Measurements from ENCODE around the gene SLC22A17.

Gene SLC22A17

DNA sequence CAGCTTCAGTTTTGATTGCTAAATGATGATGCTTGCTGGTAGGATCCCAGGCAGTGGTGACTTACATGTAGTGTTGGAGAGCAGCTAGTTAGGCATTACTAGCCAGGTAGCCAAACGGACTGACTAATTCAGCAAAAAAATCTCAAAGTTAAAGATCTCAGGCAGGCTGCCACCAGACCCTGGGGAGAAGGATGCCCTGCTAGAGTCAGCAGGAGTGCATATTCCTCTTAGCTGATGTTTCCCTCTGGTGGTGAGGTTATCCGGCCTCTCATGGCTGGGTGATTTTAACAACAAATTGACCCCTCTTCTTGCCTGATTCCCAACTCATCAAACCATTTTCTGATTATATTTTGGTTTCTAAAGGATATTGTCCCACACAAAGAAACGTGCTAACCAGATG lies 9.5 kb upstream of the SLC22A17 start:
- DNase-seq (ENCODE audit: low read depth, low spot score): no peak

DNA sequence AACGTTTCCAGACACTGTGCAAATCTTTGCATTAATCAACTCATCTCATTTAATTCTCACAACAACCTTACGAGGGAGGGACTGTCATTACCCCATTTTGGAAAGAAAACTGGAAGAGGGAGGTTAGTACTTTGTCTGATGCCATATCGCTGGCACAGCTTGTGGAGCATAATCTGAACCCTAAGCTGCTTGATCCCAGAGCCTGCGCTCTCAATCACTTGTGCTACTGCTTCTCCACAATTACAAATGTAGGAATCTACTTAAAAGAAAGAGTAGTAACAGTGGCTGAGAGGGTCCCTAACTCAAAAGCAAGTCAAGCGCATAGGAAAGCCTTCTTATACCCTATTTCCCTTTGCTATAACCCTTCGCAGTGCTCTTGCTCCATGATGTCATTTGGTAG lies 9.1 kb upstream of the SLC22A17 start:
- no peak for DNase-seq (ENCODE audit: low read depth, low spot score)

DNA sequence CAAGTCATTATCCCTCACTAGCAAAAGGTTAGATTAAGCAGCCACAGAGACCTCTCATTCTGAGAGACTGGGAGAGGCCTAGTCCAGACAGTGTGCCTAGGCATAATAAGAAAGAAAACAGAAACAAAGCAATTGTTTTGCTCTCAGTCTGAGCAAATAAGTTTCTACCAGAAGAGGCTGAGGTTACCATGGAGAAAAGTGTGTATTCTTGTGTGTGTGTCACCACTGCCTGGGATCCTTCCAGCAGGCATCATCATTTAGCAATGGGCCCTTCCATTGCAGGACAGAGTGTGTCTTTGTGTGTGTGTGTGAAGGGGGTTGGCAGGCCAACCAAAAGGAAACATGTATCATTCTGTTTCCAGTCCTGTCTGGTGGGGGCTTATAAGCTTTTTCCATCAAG lies 8.6 kb upstream of the SLC22A17 start:
- no peak for DNase-seq (ENCODE audit: low read depth, low spot score)

DNA sequence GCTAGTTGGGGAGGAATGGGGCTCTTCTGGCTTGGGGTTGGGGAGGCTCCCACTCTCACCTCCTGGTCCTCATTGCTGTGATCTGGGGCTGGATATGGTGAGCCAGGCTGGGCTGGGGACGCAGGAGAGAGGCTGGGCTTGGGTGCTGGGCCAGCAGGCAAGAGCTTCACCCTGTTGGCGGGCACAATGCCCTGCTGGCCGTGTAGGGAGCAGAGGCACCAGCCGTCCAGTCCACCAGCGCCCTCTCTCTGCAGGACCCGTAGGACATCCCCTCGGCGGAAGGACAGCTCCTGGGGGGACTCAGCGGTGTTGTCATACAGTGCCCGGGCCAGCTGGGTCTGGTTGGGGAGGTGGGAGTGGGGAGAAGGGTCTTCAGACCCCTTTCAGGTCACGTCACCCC lies 7.8 kb upstream of the SLC22A17 start:
- no peak for DNase-seq (ENCODE audit: low read depth, low spot score)

DNA sequence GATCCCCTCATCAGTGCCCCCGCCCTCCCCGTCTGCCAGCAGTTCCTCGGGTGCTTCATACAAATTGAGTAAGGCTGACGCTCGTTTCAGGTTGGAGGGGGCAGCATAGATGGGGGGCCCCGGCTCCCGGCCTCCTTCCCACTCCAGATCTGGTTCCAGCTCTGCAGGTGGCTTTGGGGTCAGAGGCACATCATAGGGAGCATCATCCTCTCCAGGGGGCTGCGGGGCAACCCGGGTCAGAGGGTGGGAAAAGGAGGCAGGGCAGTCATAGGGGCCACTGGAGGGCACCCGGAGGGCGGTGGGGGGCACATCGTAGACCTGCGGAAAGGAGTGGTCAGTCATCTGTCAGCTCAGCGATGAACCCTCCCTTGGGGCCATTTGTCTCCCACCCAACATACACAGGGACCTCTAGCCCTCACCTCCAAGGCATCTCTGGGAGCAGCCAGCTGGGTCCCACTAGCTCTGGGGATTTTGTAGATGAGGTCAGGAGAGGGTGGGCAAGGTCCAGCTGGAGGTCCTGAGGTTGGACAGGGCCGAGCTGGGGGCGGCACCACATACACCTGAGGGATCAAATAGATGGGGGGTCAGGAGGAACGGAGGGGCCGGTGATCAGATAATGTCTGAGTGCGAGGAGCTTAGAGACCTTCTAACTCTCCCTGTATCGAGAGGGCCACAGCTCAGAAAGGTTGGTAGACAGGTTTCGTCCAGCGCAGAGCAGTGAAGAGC lies 7.2 kb upstream of the SLC22A17 start:
- DNase-seq (ENCODE audit: low read depth, low spot score): no peak

DNA sequence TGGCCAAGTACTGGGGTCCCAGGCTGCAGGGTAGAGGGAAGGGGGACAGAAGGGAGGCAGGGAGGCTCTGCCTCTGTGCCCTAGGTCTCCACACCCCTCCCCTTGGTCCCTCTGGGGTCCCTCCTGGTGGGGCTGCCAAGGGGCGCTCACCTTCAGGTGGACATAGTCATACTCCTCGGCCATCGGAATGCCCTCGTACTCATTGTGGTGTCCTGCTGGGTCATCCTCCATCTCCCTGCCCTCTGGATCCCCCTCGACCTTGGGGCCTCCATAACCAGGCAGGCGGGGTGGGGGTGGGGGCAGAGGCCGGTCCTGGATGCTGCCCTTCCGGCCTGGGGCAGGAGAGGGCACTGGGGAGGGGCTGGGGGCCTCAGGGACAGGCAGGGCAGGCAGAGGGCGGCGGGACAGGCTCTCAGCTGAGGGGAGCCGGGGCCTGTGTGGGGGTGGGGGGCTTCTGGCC lies 6.5 kb upstream of the SLC22A17 start:
- DNase-seq (ENCODE audit: low read depth, low spot score): no peak

DNA sequence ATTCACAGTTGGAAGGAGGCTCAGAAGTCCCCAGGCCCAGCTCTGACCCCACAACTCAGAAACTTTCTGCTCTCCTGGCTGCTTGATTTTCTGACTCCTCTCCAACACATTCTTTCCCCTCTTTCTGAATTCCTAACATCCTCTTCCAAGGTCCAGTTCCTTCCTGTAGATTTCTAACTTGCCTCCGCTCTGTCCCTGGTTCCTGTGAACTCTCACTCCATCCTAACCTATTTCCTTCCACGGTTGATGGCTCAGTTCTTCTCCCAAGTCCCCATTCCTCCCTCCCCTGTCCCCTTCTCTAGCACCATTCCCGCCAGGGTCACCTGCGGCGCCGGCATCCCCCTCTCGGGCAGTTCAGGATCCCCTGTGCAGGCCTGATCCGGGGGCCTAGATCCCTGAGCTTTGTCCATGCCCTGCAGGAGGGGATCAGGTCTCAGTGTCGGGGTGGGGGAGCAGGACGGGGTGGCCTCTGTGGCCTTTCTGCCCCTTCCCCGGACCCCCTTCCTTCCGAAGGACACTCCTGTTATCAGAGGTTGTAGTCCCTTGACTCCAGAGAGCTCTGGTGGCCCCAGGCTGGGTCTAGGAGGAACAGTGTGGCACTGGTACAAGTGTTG lies 6.0 kb upstream of the SLC22A17 start:
- DNase-seq (ENCODE audit: low read depth, low spot score): no peak

DNA sequence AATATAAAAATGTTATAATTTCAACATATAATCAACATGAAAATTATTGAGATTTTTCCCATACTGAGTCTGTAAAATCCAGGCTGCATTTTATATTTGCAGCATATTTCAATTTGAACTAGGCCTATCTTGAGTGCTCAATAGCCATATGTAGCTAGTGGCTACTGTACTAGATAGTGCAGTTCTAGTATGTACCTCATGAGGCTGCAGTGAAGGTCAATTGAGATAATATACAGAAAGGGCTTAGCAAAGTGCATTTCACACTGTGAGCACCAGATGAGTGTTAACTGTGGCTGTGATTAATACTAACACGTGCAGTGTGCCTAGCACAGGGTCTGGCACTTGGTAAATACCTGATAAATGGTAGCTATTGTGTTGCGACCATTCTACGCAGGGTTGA lies 5.4 kb upstream of the SLC22A17 start:
- DNase-seq (ENCODE audit: low read depth, low spot score): no peak

DNA sequence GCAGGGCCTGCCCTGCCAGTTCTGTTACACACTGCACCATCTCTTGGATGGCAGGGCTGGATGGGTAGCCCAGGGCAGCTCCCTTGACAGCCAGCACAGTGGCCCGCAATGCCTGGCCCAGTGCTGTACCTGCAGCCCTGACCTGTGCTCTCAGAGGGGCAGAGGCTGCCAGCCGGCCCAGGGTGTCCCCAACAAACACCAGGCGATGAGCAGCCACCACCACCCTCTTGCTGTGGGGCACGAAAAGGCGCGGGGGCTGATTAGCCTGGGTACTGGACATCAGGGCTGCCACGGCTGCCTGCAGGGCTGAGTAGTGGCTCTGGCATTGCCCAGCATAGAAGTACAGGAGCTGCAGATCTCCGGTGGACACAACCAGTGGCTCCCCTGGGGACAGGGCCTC lies 4.6 kb upstream of the SLC22A17 start:
- no peak for DNase-seq (ENCODE audit: low read depth, low spot score)

DNA sequence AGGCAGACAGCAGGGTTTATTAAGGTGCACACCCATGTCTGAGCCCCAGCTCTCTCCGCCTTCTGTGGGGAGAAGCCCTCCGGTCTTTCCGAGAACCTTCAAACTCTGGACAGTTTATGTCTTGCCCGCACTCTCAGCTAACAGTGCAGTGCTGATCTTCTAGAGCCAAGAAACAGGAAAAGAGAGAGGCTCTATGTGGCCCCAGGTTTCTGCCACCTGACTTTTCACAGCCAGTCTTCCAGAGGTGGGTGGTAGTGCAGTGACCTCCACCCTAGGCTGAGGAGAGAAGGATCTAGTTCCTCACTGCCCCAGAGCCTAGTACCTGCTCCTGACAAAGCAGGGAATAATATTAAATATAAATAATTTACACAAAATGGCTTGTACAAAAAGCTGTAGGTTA lies 4.0 kb upstream of the SLC22A17 start:
- DNase-seq (ENCODE audit: low read depth, low spot score): no peak

DNA sequence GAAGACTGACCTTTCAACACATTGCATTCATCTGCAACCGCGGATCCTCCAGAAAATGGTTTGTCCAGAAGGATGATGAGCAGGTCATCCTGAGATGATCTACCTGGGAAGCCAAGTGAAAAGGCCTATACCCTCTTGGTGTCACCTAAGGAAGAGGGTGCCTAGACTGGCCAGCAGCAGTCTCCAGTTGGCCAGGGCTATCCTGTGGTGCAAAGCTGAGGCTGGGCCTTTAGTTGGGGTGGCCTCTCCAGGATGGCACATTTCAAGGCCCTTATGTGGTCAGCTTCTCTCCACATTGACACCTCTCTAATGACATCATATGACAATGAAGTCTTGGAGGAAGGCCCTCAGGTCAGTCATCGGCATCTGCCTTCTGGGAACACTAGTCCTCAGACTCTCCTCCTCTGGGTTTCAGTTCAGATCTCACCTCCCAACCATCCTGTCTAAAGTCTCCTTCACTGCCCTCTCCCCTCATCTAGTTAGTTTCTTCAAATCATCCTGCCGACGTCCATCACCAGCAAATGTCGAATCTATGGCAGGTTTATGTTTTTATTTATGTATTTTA lies 3.3 kb upstream of the SLC22A17 start:
- no peak for DNase-seq (ENCODE audit: low read depth, low spot score)

DNA sequence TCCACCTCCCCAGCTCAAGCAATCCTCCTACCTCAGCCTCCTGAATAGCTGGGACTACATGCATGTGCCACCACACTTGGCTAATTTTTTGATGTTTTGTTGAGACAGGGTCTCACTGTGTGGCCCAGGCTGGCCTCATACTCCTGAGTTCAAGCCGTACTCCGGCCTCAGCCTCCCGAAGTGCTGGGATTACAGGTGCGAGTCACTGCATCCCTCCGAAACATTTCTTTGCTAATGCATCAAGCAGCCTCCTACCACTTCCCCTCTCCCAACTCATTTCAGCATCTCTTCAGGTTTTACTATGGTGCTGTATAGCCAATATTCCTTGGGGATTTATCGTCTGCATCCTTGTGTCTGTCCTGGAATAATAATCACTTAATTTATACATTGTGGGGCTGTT lies 2.3 kb upstream of the SLC22A17 start:
- no peak for DNase-seq (ENCODE audit: low read depth, low spot score)

DNA sequence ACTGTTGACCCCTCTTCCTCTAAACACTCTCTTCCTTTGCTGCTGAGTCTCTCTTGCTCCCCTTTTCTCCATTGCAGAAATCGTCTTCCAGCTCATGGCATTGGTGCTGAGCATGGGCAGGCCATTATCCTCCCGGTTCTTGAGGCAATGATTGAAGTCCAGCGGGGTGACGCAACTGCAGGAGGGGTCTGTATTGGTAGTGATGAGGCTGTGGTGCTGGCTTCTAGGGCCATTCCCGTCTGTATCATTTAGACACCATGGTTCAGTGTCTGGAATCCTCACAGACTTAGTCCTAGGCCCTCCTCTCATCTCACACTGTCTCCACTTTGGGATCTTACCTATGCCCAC lies 720 bp upstream of the SLC22A17 start:
- no peak for DNase-seq (ENCODE audit: low read depth, low spot score)

DNA sequence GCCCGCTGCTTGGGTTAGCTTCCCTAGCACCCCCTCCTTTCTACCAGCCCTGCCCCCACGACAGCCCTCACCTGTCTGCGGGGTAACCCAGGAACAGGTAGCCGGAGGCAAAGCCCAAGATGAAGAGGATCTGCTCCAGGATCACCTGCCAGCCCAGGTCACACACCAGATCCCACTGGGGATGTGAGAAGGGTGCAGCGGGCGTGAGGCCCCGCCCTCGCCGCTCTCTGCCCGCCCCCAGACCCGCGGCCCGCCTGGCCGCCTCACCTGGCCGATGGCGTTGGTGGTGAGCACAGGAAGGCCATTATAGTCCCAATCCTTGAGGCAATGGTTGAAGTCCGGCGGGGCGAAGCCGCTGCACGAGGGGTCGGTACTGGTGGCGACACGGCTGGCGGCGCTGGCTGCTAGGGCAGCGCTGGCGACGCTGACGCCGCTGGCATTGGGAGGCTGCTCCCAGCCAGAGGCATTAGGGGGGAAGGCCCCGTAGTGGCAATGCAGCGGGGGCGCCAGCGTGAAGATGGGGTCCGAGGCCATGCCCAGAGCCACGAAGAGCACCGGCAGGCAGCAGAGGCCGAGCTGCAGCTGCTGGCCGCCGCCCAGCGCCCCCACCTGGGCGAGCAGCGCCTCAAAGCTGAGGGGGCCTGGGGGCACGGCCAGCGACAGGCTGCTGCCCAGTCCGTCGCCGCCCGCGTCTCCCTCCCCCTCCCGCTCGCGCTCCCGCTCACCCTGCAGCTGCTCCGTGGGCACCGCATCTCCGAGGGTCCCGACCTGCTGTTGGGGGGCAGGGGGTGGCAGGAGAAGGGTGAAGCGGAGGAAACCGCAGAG lies 794 bp downstream of the SLC22A17 start:
- no peak for DNase-seq (ENCODE audit: low read depth, low spot score)

DNA sequence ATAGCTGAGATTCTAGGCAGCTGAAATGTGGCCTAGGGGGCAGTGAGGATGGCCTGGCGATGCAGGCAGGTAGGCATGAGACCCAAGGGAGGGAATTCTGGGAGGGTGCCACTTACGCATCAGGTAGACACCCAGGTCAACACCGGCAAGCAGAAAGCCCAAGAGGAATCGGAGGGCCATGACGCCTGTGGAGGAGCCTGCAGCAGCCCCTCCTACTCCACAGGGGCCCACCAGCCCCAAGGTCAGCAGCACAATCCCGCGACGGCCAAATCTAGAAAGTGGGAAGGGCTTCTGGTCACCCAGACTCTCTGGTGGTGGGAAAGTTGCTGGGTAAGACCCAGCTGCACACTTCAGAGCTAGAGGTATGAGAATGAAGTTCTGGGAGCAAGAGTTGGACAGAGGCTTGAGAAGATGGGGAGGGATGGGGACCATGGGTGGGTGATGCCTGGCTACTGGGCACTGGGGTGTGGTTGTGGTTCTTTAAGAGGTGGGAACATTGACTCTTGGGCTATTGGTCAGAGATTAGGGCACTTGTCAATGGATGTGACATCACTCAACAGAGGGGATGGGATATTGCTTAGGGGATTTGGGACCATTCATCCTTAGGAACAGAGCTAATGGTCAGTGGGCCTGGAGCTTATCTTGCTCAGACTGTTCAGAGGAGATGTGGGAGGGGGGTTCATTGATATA lies 3.4 kb downstream of the SLC22A17 start:
- DNase-seq (ENCODE audit: low read depth, low spot score): no peak

DNA sequence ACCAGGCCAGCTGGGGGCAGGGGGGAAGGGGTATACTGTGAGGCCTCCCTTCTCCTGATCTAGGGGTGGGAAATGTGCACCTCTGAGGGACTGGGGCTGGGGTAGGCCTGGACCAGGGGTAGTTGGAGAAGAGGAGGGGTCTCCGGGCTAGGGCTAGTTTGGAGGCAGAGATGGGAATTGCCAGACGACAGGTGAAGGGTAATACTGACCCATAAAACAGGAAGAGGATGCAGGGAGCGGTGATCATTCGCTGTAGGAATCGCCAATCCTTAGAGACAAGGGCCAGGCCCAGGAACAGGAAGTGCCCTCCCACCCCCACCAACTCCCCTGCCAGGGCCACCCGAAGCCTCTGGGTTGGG lies 4.4 kb downstream of the SLC22A17 start:
- DNase-seq (ENCODE audit: low read depth, low spot score): no peak

DNA sequence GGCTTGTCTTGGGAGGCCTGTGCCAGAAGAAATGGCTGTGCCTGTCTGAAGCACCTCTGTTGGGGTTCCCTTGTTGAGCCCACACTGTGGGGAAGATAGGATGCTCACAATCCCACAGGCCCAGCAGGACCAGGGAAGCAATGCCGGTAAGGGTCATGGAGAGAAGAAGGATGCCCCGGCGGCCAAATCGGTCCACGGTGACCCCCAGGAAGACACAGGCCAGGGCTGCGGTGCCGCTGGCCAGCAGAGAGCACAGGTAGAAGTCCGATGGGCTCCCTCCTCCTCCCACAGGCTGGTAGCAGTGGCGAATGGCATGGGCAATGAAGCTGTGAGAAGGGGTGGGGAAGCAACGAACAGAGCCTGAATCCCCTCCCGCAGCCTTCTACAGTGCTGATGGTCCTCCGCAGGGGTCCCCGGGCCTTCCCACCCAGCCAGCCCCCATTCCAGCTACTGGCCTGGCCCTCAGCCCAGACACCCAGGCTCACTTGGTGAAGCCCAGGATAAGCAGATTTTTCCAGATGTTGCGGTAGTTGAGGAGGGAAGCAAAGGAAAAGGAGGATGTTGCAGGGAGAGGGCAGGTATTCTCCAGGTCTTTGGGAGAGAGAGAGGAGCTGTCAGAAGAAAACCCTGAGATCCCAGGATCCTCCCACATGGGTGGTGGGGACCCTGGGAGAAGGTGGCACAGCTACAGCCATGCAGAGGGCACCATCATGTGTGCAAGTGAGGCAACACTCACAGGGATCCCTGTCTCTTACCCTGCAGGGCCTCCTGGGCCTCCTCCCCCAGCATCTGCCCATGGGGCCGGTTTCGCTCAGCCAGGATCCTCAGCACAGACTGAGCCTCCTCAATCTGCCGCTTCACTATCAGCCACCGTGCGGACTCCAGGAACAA lies 5.0 kb downstream of the SLC22A17 start:
- no peak for DNase-seq (ENCODE audit: low read depth, low spot score)

DNA sequence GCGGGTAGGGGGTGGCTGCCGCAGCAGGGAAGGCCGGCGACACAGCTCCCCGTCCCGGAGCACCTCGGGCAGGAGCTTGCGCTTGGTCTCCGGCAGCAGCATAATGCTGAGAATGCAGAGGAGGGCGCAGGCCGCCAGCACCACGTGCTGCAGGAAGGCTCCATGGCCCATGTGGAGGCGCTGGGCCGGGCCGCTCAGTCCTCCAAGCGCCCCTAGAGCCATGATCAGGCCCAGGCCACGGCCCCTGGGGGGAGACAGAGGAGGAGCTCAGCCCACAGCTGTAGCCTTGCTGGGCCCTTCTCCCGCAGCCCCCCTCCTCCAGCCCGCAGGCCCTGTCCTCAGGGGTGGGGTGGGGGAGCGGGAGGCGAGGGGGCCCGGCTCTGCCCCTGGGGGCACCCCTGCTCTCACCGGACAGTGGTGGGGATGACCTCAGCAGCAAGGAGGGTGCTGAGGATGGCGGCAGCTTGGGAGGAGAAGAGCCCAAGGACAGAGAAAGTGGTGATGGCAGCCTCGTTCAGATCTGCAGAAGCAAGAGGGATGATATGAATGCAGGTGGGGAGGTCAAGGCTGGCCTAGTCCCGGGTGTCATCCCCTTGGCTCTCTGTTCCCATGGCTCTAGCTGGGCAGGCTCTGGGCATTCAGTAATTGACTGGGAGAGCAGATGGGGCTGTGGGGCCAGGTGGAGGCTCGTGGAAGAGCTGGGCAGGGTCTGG lies 5.8 kb downstream of the SLC22A17 start:
- no peak for DNase-seq (ENCODE audit: low read depth, low spot score)

DNA sequence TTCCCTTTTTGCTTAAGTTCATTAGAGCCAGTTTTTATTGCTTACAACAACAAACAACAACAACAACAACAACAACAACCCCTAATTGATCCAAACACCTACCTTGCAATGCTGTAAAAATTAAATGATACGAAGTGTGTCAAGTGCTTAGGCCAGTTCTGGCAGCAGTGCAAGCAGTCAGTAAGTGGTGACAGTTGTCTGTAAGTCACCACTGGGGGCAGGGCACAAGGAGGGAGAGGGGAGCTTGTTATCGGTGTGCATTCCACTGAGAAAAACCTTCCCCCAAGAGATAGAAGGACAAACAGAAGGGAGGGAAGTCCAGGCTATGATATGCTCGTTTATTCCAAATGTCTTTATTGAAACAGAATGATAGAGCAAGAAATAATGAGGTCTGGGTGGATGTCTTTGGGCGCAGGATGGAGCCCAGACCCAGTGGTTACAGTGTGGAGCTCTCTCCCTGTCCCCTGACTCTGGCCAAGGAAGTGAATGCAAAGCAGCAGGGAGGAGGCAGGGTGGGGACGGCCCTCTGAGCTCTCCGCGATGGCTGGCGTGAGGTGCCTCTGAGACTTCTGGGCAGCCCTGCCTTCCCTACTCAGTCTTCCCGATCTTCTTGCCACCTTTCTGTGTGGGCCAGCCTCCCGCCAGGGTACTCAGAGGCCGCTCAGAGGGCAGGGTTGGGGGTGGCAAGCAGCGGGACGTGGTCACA lies 6.5 kb downstream of the SLC22A17 start:
- DNase-seq (ENCODE audit: low read depth, low spot score): no peak

DNA sequence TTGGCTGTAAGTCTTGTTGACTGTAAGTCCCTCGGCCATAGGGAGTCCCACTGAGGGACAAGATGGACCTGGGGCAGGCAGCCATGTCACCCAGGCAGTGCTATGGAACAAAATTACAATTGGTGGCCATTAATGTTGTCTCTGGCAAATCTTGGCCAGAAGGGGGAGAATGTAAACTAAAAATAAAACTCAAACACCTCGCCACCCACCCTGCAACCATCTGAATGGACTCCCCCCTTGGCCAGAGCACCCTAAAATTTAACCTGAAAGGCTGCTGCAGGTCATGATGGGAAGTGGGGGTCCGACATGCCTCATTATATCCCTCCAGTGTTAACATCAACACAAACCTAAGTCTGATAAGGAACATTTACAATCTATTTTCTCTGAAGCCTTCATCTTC lies 8.2 kb downstream of the SLC22A17 start:
- DNase-seq (ENCODE audit: low read depth, low spot score): no peak

All from activated CD4-positive, CD25-positive, alpha-beta regulatory T cell treated with anti-CD3 and anti-CD28 coated beads, Interleukin-2, amount 50 U/mL, for 16 hours (primary cell).